H1 (cell line): Measurements from ENCODE around the gene CXCR5. TPM values are rescaled to one million over a fixed set of nuclear protein-coding genes. Genes with fewer than 3 reads are reported as not detected.

Experiments used
- CTCF ChIA-PET: fragments of 300-600 bp; sonication (Branson Sonifier 250); formaldehyde crosslinking; loops from one replicate; lab custom pipeline; 2021; ENCODE audit not compliant: partially characterized antibody; lab: Charles Lee
- POLR2A ChIA-PET: fragments of 300-600 bp; sonication (Branson Sonifier 250); formaldehyde crosslinking; loops from one replicate; lab custom pipeline; 2021; ENCODE audit warnings: inconsistent platforms; ENCODE audit not compliant: partially characterized antibody; lab: Charles Lee
- DNase-seq, 2 experiments: peaks; one replicate each; pipeline versions ENCODE4 v3.0.0 to v3.0.0-alpha.2; 2010 to 2022; ENCODE audit warnings: low spot score in 2 of 2, low read depth in 1 of 2, mixed read lengths in 1 of 2
- FAIRE-seq: peaks from 2 replicates; lab custom pipeline; 2011; peaks lifted over from hg19 to GRCh38; lab: Jason Lieb, UNC
- H2AFZ ChIP-seq: 2 replicates; pipeline ENCODE4 v1.8.1; 2012; ENCODE audit warnings: low read length, inconsistent platforms
- H2AK5ac ChIP-seq: 2 replicates; pipeline ENCODE4 v1.6.1; 2013; ENCODE audit warnings: low read depth, low read length
- H2BK120ac ChIP-seq: replicated peaks from 2 replicates; pipeline ENCODE3; 2013; ENCODE audit warnings: low read depth, low read length, inconsistent platforms
- H2BK12ac ChIP-seq: 2 replicates; pipeline ENCODE4 v1.6.1; 2013; ENCODE audit warnings: low read depth, low read length
- H2BK15ac ChIP-seq: 2 replicates; pipeline ENCODE4 v1.6.1; 2013; ENCODE audit warnings: low read length
- H2BK20ac ChIP-seq: 2 replicates; pipeline ENCODE4 v1.6.1; 2013; ENCODE audit warnings: low read length
- H2BK5ac ChIP-seq: 2 replicates; pipeline ENCODE4 v1.6.1; 2013; ENCODE audit warnings: low read depth, low read length
- H3K14ac ChIP-seq: 2 replicates; pipeline ENCODE4 v1.6.1; 2013; ENCODE audit warnings: inconsistent platforms; ENCODE audit not compliant: insufficient read length
- H3K18ac ChIP-seq: 2 replicates; pipeline ENCODE4 v1.6.1; 2013; ENCODE audit warnings: low read length; ENCODE audit errors: extremely low read depth
- H3K23ac ChIP-seq: 2 replicates; pipeline ENCODE4 v1.6.1; 2013; ENCODE audit warnings: inconsistent platforms; ENCODE audit not compliant: insufficient read length
- H3K23me2 ChIP-seq: 2 replicates; pipeline ENCODE4 v1.6.1; 2013; ENCODE audit warnings: low read depth, low read length
- H3K27ac ChIP-seq: 2 replicates; pipeline ENCODE4 v1.6.1; 2011; ENCODE audit warnings: low read depth, low read length, inconsistent platforms
- H3K27me3 ChIP-seq, 4 experiments: replicated peaks in 1 of 4; 1 replicate in 1 of 4; 2 replicates in 3 of 4; pipeline versions ENCODE4 v1.6.1 to v1.8.1; 2011 to 2013; ENCODE audit warnings: low read length in 3 of 4, mild to moderate bottlenecking in 3 of 4, inconsistent platforms in 2 of 4, mixed read lengths in 2 of 4, moderate library complexity in 1 of 4; ENCODE audit not compliant: control insufficient read depth in 3 of 4, insufficient read depth in 3 of 4; ENCODE audit errors: extremely low read depth in 1 of 4
- H3K36me3 ChIP-seq, 4 experiments: 2 replicates each; pipeline versions ENCODE4 v1.6.1 to v1.8.1; 2011 to 2013; ENCODE audit warnings: mild to moderate bottlenecking in 4 of 4, low read length in 3 of 4, moderate library complexity in 2 of 4, control low read depth in 1 of 4, inconsistent platforms in 1 of 4; ENCODE audit not compliant: insufficient read depth in 4 of 4, control insufficient read depth in 2 of 4
- H3K4ac ChIP-seq: replicated peaks from 2 replicates; pipeline ENCODE3; 2013; ENCODE audit warnings: low read length, low read depth, mixed read lengths, inconsistent platforms; ENCODE audit not compliant: insufficient read length
- H3K4me1 ChIP-seq, 4 experiments: replicated peaks in 1 of 4; 1 replicate in 1 of 4; 2 replicates in 3 of 4; pipeline versions ENCODE4 v1.6.1 to v1.8.1; 2011 to 2013; ENCODE audit warnings: low read length in 3 of 4, inconsistent platforms in 2 of 4, mixed read lengths in 1 of 4; ENCODE audit not compliant: insufficient read depth in 4 of 4, control insufficient read depth in 3 of 4
- H3K4me2 ChIP-seq, 2 experiments: 2 replicates each; pipeline versions ENCODE4 v1.6.1 to v1.8.1; 2011 to 2013; ENCODE audit warnings: low read depth in 2 of 2, low read length in 2 of 2, control low read depth in 1 of 2, inconsistent platforms in 1 of 2, mild to moderate bottlenecking in 1 of 2; ENCODE audit not compliant: insufficient read depth in 1 of 2
- H3K4me3 ChIP-seq, 4 experiments: fragments of 200-600, 300-600 bp in 1 of 4; sonication (generic), shearing (Covaris generic), sonication (Bioruptor Twin) in 1 of 4; 2 replicates each; pipeline versions ENCODE4 v1.5.1 to v1.8.1; 2011 to 2016; ENCODE audit warnings: low read length in 4 of 4, low read depth in 3 of 4, control low read depth in 2 of 4, inconsistent platforms in 2 of 4, mild to moderate bottlenecking in 2 of 4, mixed read lengths in 1 of 4, moderate library complexity in 1 of 4; ENCODE audit not compliant: insufficient read depth in 2 of 4; ENCODE audit errors: extremely low read depth in 1 of 4
- H3K56ac ChIP-seq: replicated peaks from 2 replicates; pipeline ENCODE3; 2013; ENCODE audit warnings: low read depth, mild to moderate bottlenecking, mixed read lengths, low read length, inconsistent platforms; ENCODE audit not compliant: insufficient read length
- H3K79me1 ChIP-seq: 2 replicates; pipeline ENCODE4 v1.6.1; 2013; ENCODE audit warnings: low read depth, low read length, control low read depth
- H3K79me2 ChIP-seq, 2 experiments: 2 replicates each; pipeline versions ENCODE4 v1.6.1 to v1.8.1; 2012 to 2013; ENCODE audit warnings: low read length in 2 of 2, mild to moderate bottlenecking in 2 of 2, inconsistent platforms in 1 of 2; ENCODE audit not compliant: insufficient read depth in 2 of 2, control insufficient read depth in 1 of 2
- H3K9ac ChIP-seq, 4 experiments: replicated peaks in 1 of 4; 1 replicate in 1 of 4; 2 replicates in 3 of 4; pipeline versions ENCODE4 v1.6.1 to v1.8.1; 2011 to 2013; ENCODE audit warnings: low read depth in 3 of 4, low read length in 3 of 4, control low read depth in 2 of 4, mild to moderate bottlenecking in 2 of 4, moderate library complexity in 2 of 4, inconsistent platforms in 1 of 4; ENCODE audit errors: extremely low read depth in 1 of 4
- H3K9me3 ChIP-seq, 2 experiments: 2 replicates each; pipeline versions ENCODE4 v1.6.1 to v1.8.1; 2012 to 2013; ENCODE audit warnings: mild to moderate bottlenecking in 2 of 2, moderate library complexity in 2 of 2, control low read depth in 1 of 2, inconsistent platforms in 1 of 2, low read depth in 1 of 2, low read length in 1 of 2, mixed read lengths in 1 of 2; ENCODE audit not compliant: insufficient read depth in 2 of 2
- H4K20me1 ChIP-seq, 2 experiments: replicated peaks in 1 of 2; 2 replicates each; pipeline versions ENCODE3 to v1.8.1; 2011 to 2013; ENCODE audit warnings: inconsistent platforms in 2 of 2, low read length in 2 of 2, mild to moderate bottlenecking in 1 of 2; ENCODE audit not compliant: insufficient read depth in 2 of 2, control insufficient read depth in 1 of 2
- H4K5ac ChIP-seq: 2 replicates; pipeline ENCODE4 v1.6.1; 2013; ENCODE audit warnings: low read length, low read depth, mixed read lengths, inconsistent platforms; ENCODE audit not compliant: insufficient read length
- H4K8ac ChIP-seq: 2 replicates; pipeline ENCODE4 v1.8.0; 2013; ENCODE audit warnings: mild to moderate bottlenecking, moderate library complexity, low read length, inconsistent platforms; ENCODE audit not compliant: insufficient read depth; ENCODE audit errors: extremely low read depth
- H4K91ac ChIP-seq: replicated peaks from 2 replicates; pipeline ENCODE3; 2013; ENCODE audit warnings: low read length, mixed read lengths, inconsistent platforms; ENCODE audit not compliant: insufficient read length
- CBX5 ChIP-seq: fragments of 300-800, 300-1000 bp; sonication (generic); IDR thresholded peaks from 2 replicates; pipeline ENCODE4 v1.7.1; 2016; ENCODE audit warnings: antibody characterized with exemption, low read length, low read depth
- TBP ChIP-seq: IDR thresholded peaks from 2 replicates; pipeline ENCODE4 v1.6.1; 2011; ENCODE audit warnings: low read depth, low read length, improper control_type of control experiment
- WGBS, 2 experiments: shearing (Covaris generic) in 1 of 2; methylation state at CpG; one replicate each; pipeline versions ENCODE4 v1.1.6 to v1.1.7; 2013 to 2015; ENCODE audit warnings: low lambda C conversion rate in 2 of 2, mixed read lengths in 2 of 2, inconsistent platforms in 1 of 2, low coverage in 1 of 2, missing lambda C conversion rate in 1 of 2; ENCODE audit not compliant: insufficient replicate concordance in 2 of 2, insufficient coverage in 1 of 2, insufficient read length in 1 of 2; ENCODE audit errors: extremely low coverage in 1 of 2, missing lambda C conversion rate in 1 of 2; 5-methylcytosine and 5-hydroxymethylcytosine counted together
- polyA plus RNA-seq, 7 experiments: library from polyadenylated mRNA; depleted of rRNA in 3 of 7; stranded (reverse) in 5 of 7; unstranded in 2 of 7; fragments of >200 nt in 5 of 7; fragments of 200-250 nt in 2 of 7; gene quantifications; 1 replicate in 5 of 7; 2 replicates in 1 of 7; 4 replicates in 1 of 7; pipeline versions ENCODE4 v1.2.1 to v1.2.3, GENCODE V29; 2011 to 2013; ENCODE audit warnings: missing spikeins in 2 of 7, mixed read lengths in 2 of 7
- total RNA-seq: library from RNA; stranded (reverse); fragmentation: NEBNext Ultra II Directional; extraction: Animal tissue kit (Norgen Biotek cat#: 25700); gene quantifications from 2 replicates; pipeline ENCODE4 v1.2.1, GENCODE V29; 2021
- TF ChIP-seq, protein P1 (sequence below): IDR thresholded peaks from 2 replicates; pipeline ENCODE4 v1.6.1; 2011; ENCODE audit warnings: low read depth, mild to moderate bottlenecking, low read length; ENCODE audit not compliant: insufficient read depth

Gene CXCR5
- total and polyA plus RNA-seq, 2 of the 8 experiments (the other 6 are each of a cell fraction or from before 2014, with no cell fraction given): not detected

DNA sequence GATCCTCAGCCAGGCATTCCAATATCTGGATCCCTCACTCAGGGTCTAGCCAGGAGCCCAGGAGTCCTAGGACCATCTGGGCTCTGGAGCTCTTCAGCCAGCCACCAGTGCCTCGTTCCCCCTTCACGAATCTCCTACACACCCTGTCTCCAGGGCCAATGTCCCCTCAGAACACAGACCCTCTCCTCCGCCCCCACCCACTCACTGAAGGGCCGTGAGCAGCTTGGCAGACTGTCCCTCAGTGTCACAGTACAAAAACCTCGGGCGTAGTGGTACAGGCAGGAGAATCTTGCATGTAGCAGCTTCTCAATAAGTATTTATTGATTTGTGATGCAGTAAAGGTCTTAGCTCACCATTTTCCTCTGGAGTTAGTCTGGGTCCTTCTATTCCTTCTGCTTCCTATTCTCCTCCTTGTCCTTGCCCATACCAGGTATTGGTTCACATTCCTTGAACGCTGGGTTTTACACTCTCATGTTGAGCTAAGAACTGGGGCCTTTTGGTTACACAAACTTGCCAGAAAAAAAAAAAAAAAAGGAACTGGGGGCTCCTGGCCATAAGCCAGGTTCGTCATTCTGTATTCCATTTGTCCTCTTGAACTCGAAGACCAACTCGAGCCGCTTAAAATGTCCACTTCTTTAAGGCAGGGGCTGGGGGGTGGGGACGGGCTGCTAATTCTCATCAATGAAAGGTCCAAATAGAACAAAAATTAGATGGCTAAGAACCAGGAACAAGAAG lies 2.3 kb downstream of the CXCR5 start:
- no peak overlapping the region for H4K5ac ChIP-seq
- no peak for TF ChIP-seq CBX5
- TF ChIP-seq, protein P1, sequence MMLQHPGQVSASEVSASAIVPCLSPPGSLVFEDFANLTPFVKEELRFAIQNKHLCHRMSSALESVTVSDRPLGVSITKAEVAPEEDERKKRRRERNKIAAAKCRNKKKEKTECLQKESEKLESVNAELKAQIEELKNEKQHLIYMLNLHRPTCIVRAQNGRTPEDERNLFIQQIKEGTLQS: no peak
- TF ChIP-seq TBP: no peak
- no peaks in the 10 kb centered on the region for H3K23me2 ChIP-seq
- no peaks in the 10 kb centered on the region for H3K79me2 ChIP-seq
- H2BK20ac ChIP-seq: no peak overlapping the region
- no peak overlapping the region for H4K8ac ChIP-seq
- FAIRE-seq: no peak
- 0 out of 2 replicates have a peak overlapping the region, but pooled peaks have one; percentile 23 for H2BK12ac ChIP-seq
- no peak overlapping the region for H3K23ac ChIP-seq
- H3K4me2 ChIP-seq: no peak overlapping the region
- peaks cover 0 to 2% of the 10 kb centered on the region in 2 experiments for H4K20me1 ChIP-seq
- H3K18ac ChIP-seq: no peak overlapping the region
- H3K9me3 ChIP-seq: no peaks in the 10 kb centered on the region
- no peak overlapping the region for H4K91ac ChIP-seq
- H2BK5ac ChIP-seq: no peak overlapping the region
- CTCF ChIA-PET: interaction anchor here (1.0 to 3.3 kb wide), 5 partner anchors 9 to 95 kb away, joined by 3 to 16 read pairs (median 4); partner anchors contain the start of gene DDX6
- WGBS, 2 experiments: 85% methylated on average over 12 of the region's 12 CpGs; no CpG with 5 or more reads in 1 of the 2 experiments
- no peak overlapping the region for H2AFZ ChIP-seq
- H3K79me1 ChIP-seq: no peaks in the 10 kb centered on the region
- no peak overlapping the region for H3K4ac ChIP-seq
- DNase-seq: no peak
- no peak overlapping the region for H2AK5ac ChIP-seq
- H3K9ac ChIP-seq: no peak overlapping the region
- no peak overlapping the region for H3K27ac ChIP-seq
- no peak overlapping the region for H3K56ac ChIP-seq
- no peaks in the 10 kb centered on the region; a peak in 2 of 7 replicates for H3K27me3 ChIP-seq
- no peak overlapping the region for H2BK120ac ChIP-seq
- H2BK15ac ChIP-seq: no peak overlapping the region
- no peak overlapping the region for H3K14ac ChIP-seq
- no peaks in the 10 kb centered on the region for H3K36me3 ChIP-seq
- H3K4me1 ChIP-seq: peaks cover 0 to 14% (median 9%) of the 10 kb centered on the region in 4 experiments; a peak in 6 of 7 replicates
- no peak overlapping the region for H3K4me3 ChIP-seq
- POLR2A ChIA-PET: interaction anchor here (0.6 to 5.6 kb wide), 6 partner anchors 9 to 93 kb away, joined by 3 to 33 read pairs (median 4); no protein-coding TSS in a partner anchor
